ENCODE data around the gene CCNL1. TPM values are rescaled to one million over a fixed set of nuclear protein-coding genes. Genes with fewer than 3 reads are reported as not detected.

The CCNL1 gene
- polyA plus RNA-seq, 1 donor (not counting 4 experiments of a cell fraction or from before 2014, with no cell fraction given): 136 TPM

DNA sequence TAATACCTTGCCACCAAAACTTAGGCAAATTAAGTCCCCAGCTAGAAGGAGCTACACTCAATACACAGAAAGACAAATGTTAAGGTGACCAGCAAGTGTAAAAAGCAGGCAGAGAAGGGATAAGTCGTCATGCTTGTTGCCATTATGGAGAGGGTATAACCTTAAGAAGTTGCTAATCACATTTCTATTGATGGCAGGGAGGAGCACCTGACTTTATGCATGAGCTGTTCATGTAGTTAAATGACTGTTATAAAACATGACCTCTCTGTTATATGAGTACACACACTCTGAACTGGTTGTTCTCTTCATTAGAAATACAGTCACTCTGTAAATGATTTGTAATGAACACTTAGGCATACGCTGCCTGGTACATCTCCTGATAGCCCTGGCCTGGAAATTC, 6.6 kb upstream of the CCNL1 start:
- dilution Hi-C loops (cut with MboI; ENCODE audit: extremely low pct_ligation_motif_present, low sequenced_read_pairs): no loop called here
- DNase-seq (ENCODE audit: low read depth, low spot score): no peak
- Histone ChIP-seq H3K4me3 (ENCODE audit: control insufficient read depth in 2 of 3, extremely low read depth in 1 of 3, insufficient read depth in 2 of 3, low read depth in 1 of 3, low read length in 3 of 3) (no peak overlapping the region), H2AFZ (ENCODE audit: control insufficient read depth, low read length) (no peak overlapping the region), H3K36me3 (ENCODE audit: control insufficient read depth in 2 of 2, extremely low read depth in 1 of 2, insufficient read depth in 2 of 2, low read length in 2 of 2) (no peaks in the 10 kb centered on the region), H3K79me2 (ENCODE audit: control insufficient read depth, insufficient read depth, low read length) (no peaks in the 10 kb centered on the region), H3K9me1 (ENCODE audit: control insufficient read depth, extremely low read depth, insufficient read depth, low read length) (no peaks in the 10 kb centered on the region), H3K4me1 (ENCODE audit: control insufficient read depth, extremely low read depth, insufficient read depth, low read length) (no peaks in the 10 kb centered on the region), H3K4me2 (ENCODE audit: control insufficient read depth, extremely low read depth, insufficient read depth, low read depth, low read length) (no peak overlapping the region), H3K27ac (ENCODE audit: control insufficient read depth, insufficient read depth, low read length) (no peak overlapping the region), H3K9ac (ENCODE audit: control insufficient read depth, extremely low read depth, insufficient read depth, low read length) (no peak overlapping the region), H4K20me1 (ENCODE audit: control insufficient read depth, extremely low read depth, insufficient read depth, low read length) (no peaks in the 10 kb centered on the region), H3K27me3 (ENCODE audit: control insufficient read depth, extremely low read depth, insufficient read depth, low read length) (no peaks in the 10 kb centered on the region), H3K9me3 (ENCODE audit: control insufficient read depth, low read depth, low read length) (no peaks in the 10 kb centered on the region)
- FAIRE-seq: no peak
- TF ChIP-seq, protein P1, sequence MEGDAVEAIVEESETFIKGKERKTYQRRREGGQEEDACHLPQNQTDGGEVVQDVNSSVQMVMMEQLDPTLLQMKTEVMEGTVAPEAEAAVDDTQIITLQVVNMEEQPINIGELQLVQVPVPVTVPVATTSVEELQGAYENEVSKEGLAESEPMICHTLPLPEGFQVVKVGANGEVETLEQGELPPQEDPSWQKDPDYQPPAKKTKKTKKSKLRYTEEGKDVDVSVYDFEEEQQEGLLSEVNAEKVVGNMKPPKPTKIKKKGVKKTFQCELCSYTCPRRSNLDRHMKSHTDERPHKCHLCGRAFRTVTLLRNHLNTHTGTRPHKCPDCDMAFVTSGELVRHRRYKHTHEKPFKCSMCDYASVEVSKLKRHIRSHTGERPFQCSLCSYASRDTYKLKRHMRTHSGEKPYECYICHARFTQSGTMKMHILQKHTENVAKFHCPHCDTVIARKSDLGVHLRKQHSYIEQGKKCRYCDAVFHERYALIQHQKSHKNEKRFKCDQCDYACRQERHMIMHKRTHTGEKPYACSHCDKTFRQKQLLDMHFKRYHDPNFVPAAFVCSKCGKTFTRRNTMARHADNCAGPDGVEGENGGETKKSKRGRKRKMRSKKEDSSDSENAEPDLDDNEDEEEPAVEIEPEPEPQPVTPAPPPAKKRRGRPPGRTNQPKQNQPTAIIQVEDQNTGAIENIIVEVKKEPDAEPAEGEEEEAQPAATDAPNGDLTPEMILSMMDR (optimal IDR thresholded peaks at IDR 0.05 in 1 of 3, IDR thresholded peaks at IDR 0.05 in 1 of 3, conservative IDR thresholded peaks at IDR 0.05 in 1 of 3; ENCODE audit: extremely low read depth in 1 of 3, insufficient read depth in 2 of 3, low read length in 3 of 3): no peak
- TF ChIP-seq EZH2 (IDR thresholded peaks at IDR 0.05; ENCODE audit: low read length): no peak

- H3K9me3 ChIP-seq (ENCODE audit: control insufficient read depth, low read depth, low read length): no peaks in the 10 kb centered on the region
- H3K36me3 ChIP-seq (ENCODE audit: control insufficient read depth in 2 of 2, extremely low read depth in 1 of 2, insufficient read depth in 2 of 2, low read length in 2 of 2): no peaks in the 10 kb centered on the region
- H3K27me3 ChIP-seq (ENCODE audit: control insufficient read depth, extremely low read depth, insufficient read depth, low read length): no peaks in the 10 kb centered on the region
- dilution Hi-C loops (cut with MboI; ENCODE audit: extremely low pct_ligation_motif_present, low sequenced_read_pairs): no loop called here
- no peak overlapping the region for H3K4me3 ChIP-seq (ENCODE audit: control insufficient read depth in 2 of 3, extremely low read depth in 1 of 3, insufficient read depth in 2 of 3, low read depth in 1 of 3, low read length in 3 of 3)
- no peak overlapping the region for H3K4me2 ChIP-seq (ENCODE audit: control insufficient read depth, extremely low read depth, insufficient read depth, low read depth, low read length)
- H4K20me1 ChIP-seq (ENCODE audit: control insufficient read depth, extremely low read depth, insufficient read depth, low read length): no peaks in the 10 kb centered on the region
- H3K9ac ChIP-seq (ENCODE audit: control insufficient read depth, extremely low read depth, insufficient read depth, low read length): no peak overlapping the region
- H2AFZ ChIP-seq (ENCODE audit: control insufficient read depth, low read length): no peak overlapping the region
- FAIRE-seq (no peak), DNase-seq (ENCODE audit: low read depth, low spot score) (no peak)
- H3K27ac ChIP-seq (ENCODE audit: control insufficient read depth, insufficient read depth, low read length): no peak overlapping the region
- H3K9me1 ChIP-seq (ENCODE audit: control insufficient read depth, extremely low read depth, insufficient read depth, low read length): no peaks in the 10 kb centered on the region
- H3K79me2 ChIP-seq (ENCODE audit: control insufficient read depth, insufficient read depth, low read length): no peaks in the 10 kb centered on the region
- peaks cover 1% of the 10 kb centered on the region for H3K4me1 ChIP-seq (ENCODE audit: control insufficient read depth, extremely low read depth, insufficient read depth, low read length)
- TF ChIP-seq, protein P1 (optimal IDR thresholded peaks at IDR 0.05 in 1 of 3, IDR thresholded peaks at IDR 0.05 in 1 of 3, conservative IDR thresholded peaks at IDR 0.05 in 1 of 3; ENCODE audit: extremely low read depth in 1 of 3, insufficient read depth in 2 of 3, low read length in 3 of 3): no peak
- TF ChIP-seq EZH2 (IDR thresholded peaks at IDR 0.05; ENCODE audit: low read length): no peak
These were observed 6.2 kb upstream of the CCNL1 start for GRCh38 chr3:157166115-157166514.
